OCI-LY7 (cell line): ENCODE data around the gene TDRD3.

Experiments
- EZH2phosphoT487 ChIP-seq: fragments of 200-600 bp; sonication (generic); IDR thresholded peaks from 2 replicates; pipeline ENCODE4 v1.6.1; 2018; ENCODE audit warnings: low read depth, borderline replicate concordance, mild to moderate bottlenecking, mixed run types, antibody characterized with exemption, low read length, moderate library complexity, mixed read lengths
- TF ChIP-seq, protein P1 (sequence below): fragments of 200-600 bp; sonication (generic); conservative IDR thresholded peaks from 2 replicates; pipeline ENCODE4 v1.5.1; 2014; ENCODE audit warnings: mild to moderate bottlenecking, antibody characterized with exemption, low read length, moderate library complexity, mixed read lengths

DNA sequence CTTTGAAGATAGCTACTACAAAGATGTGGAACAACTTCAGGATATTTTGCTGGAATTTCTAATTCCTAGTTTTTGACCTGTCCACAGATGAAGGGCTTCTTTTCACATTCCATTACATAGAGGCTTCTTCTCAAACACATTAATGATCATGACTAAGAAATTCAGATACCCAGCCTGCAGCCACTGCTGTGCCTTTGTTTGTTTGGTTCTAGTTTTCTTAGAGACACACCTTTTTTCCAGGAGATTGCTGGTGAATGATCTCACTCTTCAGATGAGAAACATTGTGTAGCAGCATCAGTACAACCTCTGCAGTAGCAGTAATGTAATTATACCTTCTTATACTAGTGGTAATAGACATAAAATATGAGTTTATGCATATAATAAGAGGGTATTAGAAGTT, 5.0 kb downstream of the TDRD3 start:
- TF ChIP-seq, protein P1, sequence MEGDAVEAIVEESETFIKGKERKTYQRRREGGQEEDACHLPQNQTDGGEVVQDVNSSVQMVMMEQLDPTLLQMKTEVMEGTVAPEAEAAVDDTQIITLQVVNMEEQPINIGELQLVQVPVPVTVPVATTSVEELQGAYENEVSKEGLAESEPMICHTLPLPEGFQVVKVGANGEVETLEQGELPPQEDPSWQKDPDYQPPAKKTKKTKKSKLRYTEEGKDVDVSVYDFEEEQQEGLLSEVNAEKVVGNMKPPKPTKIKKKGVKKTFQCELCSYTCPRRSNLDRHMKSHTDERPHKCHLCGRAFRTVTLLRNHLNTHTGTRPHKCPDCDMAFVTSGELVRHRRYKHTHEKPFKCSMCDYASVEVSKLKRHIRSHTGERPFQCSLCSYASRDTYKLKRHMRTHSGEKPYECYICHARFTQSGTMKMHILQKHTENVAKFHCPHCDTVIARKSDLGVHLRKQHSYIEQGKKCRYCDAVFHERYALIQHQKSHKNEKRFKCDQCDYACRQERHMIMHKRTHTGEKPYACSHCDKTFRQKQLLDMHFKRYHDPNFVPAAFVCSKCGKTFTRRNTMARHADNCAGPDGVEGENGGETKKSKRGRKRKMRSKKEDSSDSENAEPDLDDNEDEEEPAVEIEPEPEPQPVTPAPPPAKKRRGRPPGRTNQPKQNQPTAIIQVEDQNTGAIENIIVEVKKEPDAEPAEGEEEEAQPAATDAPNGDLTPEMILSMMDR, result no peak
- TF ChIP-seq EZH2phosphoT487, result no peak
